PC-3 (cell line): ENCODE data around the gene LMBR1L. TPM values are rescaled to one million over a fixed set of nuclear protein-coding genes. Genes with fewer than 3 reads are reported as not detected.
"Not testable (repeated sequence)": the region's sequence is repeated elsewhere in the genome, so short reads cannot be mapped to it uniquely, and the experiment has no call there.

ENCODE experiments used
- ATAC-seq: fragments of 200-7000 bp; cut with Tn5 transposase; 2 replicates; pipeline ENCODE4 v1.9.1; 2020; ENCODE audit warnings: mild to moderate bottlenecking, moderate library complexity
- BruUV-seq: library from RNA; stranded (reverse); fragments of 400-500 nt; replicated peaks from 2 replicates; lab custom pipeline; 2021; lab: Mats Ljungman, UMichigan
- CTCF ChIA-PET: fragments of 300-600 bp; sonication (Branson Sonifier 250); formaldehyde crosslinking; loops from one replicate; lab custom pipeline; 2022; ENCODE audit warnings: antibody characterized with exemption; lab: Charles Lee
- POLR2A ChIA-PET: fragments of 300-600 bp; sonication (Branson Sonifier 250); formaldehyde crosslinking; loops from one replicate; lab custom pipeline; 2022; ENCODE audit warnings: antibody characterized with exemption; ENCODE audit not compliant: unreplicated experiment; lab: Charles Lee
- DNase-seq: peaks from one replicate; pipeline ENCODE4 v3.0.0-alpha.2; 2015
- H2AFZ ChIP-seq: fragments of 300-600 bp; sonication (generic); 2 replicates; pipeline ENCODE4 v1.6.0; 2016; ENCODE audit warnings: antibody characterized with exemption, low read length
- H3F3A ChIP-seq: fragments of 300-600 bp; sonication (generic); one replicate; pipeline ENCODE4 v1.6.0; 2017; ENCODE audit warnings: antibody characterized with exemption, low read length, control low read depth, mild to moderate bottlenecking; ENCODE audit not compliant: unreplicated experiment
- H3K27ac ChIP-seq: fragments of 300-600 bp; sonication (generic); 2 replicates; pipeline ENCODE4 v1.5.1; 2016; ENCODE audit warnings: mild to moderate bottlenecking, low read length
- H3K27me3 ChIP-seq: fragments of 300-600 bp; sonication (generic); 2 replicates; pipeline ENCODE4 v1.6.1; 2016; ENCODE audit warnings: low read length, mixed read lengths
- H3K36me3 ChIP-seq: fragments of 300-600 bp; sonication (generic); 2 replicates; pipeline ENCODE4 v1.6.1; 2016; ENCODE audit warnings: low read depth, mixed run types, low read length, mixed read lengths
- H3K4me1 ChIP-seq: fragments of 300-600 bp; sonication (generic); 2 replicates; pipeline ENCODE4 v1.5.1; 2016; ENCODE audit warnings: low read length; ENCODE audit not compliant: insufficient read depth
- H3K4me2 ChIP-seq: fragments of 300-600 bp; sonication (generic); 2 replicates; pipeline ENCODE4 v1.6.0; 2016; ENCODE audit warnings: low read length
- H3K4me3 ChIP-seq: fragments of 300-600 bp; sonication (generic); 2 replicates; pipeline ENCODE4 v1.5.1; 2016; ENCODE audit warnings: mild to moderate bottlenecking, low read length, mixed read lengths
- H3K79me2 ChIP-seq: fragments of 300-600 bp; sonication (generic); 2 replicates; pipeline ENCODE4 v1.6.1; 2017; ENCODE audit warnings: low read length, mixed read lengths
- H3K9ac ChIP-seq: fragments of 300-600 bp; sonication (generic); 2 replicates; pipeline ENCODE4 v1.6.0; 2016; ENCODE audit warnings: mild to moderate bottlenecking, low read length
- H3K9me2 ChIP-seq: fragments of 300-600 bp; sonication (generic); replicated peaks from 2 replicates; pipeline ENCODE4 v1.6.1; 2016; ENCODE audit warnings: mixed run types, low read length, mixed read lengths
- H3K9me3 ChIP-seq: fragments of 300-600 bp; sonication (generic); 2 replicates; pipeline ENCODE4 v1.6.1; 2016; ENCODE audit warnings: low read length, mixed read lengths
- H4K20me1 ChIP-seq: fragments of 300-600 bp; sonication (generic); 2 replicates; pipeline ENCODE4 v1.6.1; 2016; ENCODE audit warnings: low read length, mixed read lengths
- CTCF ChIP-seq: fragments of 300-600 bp; sonication (generic); conservative IDR thresholded peaks from 2 replicates; pipeline ENCODE4 v1.5.1; 2017; ENCODE audit warnings: antibody characterized with exemption, low read depth, mild to moderate bottlenecking, low read length
- EZH2 ChIP-seq: fragments of 300-600 bp; sonication (generic); IDR thresholded peaks from one replicate; pipeline ENCODE4 v1.6.1; 2017; ENCODE audit warnings: antibody characterized with exemption, mild to moderate bottlenecking, low read length; ENCODE audit not compliant: unreplicated experiment
- EZH2phosphoT487 ChIP-seq: fragments of 300-600 bp; sonication (generic); IDR thresholded peaks from 2 replicates; pipeline ENCODE4 v1.6.1; 2018; ENCODE audit warnings: mild to moderate bottlenecking, antibody characterized with exemption, low read length, borderline replicate concordance
- intact Hi-C: fragments of 100-400 bp; cut with micrococcal nuclease; formaldehyde crosslinking; loops from 2 replicates; pipeline ENCODE4 v1.9.0; 2023
- total RNA-seq: library from RNA; depleted of rRNA; stranded (reverse); fragments of >200 nt; gene quantifications from 2 replicates; pipeline ENCODE4 v1.2.3, GENCODE V29; 2014

Gene LMBR1L
- total RNA-seq, 1 experiment from 2014 or later: 17.1 TPM

GRCh38 chr12:49137476-49137875 lies 26.8 kb upstream of the LMBR1L start:
- no peaks in the 10 kb centered on the region for H3K27me3 ChIP-seq
- ATAC-seq: no peak
- H3K36me3 ChIP-seq: no peaks in the 10 kb centered on the region
- H3K9me2 ChIP-seq: no peaks in the 10 kb centered on the region
- POLR2A ChIA-PET: no interaction called here
- TF ChIP-seq EZH2phosphoT487: no peak
- TF ChIP-seq CTCF: no peak
- no peak for TF ChIP-seq EZH2
- no peak overlapping the region for H3K4me2 ChIP-seq
- no TSS peak for BruUV-seq
- intact Hi-C loops: no loop called here
- H3K27ac ChIP-seq: no peak overlapping the region
- H3K9ac ChIP-seq: no peak overlapping the region
- H2AFZ ChIP-seq: no peak overlapping the region
- DNase-seq: no peak
- peaks cover 14% of the 10 kb centered on the region for H3K79me2 ChIP-seq
- no peaks in the 10 kb centered on the region for H4K20me1 ChIP-seq
- no peak overlapping the region for H3K4me3 ChIP-seq
- H3F3A ChIP-seq: no peaks in the 10 kb centered on the region
- CTCF ChIA-PET: no interaction called here
- no peaks in the 10 kb centered on the region for H3K9me3 ChIP-seq
- peaks cover 8% of the 10 kb centered on the region for H3K4me1 ChIP-seq

GRCh38 chr12:49136997-49137396 lies 26.4 kb upstream of the LMBR1L start:
- H3K9me3 ChIP-seq, H3F3A ChIP-seq, ATAC-seq, H2AFZ ChIP-seq, H3K27ac ChIP-seq, H3K9ac ChIP-seq, H4K20me1 ChIP-seq, H3K4me3 ChIP-seq, H3K9me2 ChIP-seq, H3K36me3 ChIP-seq, DNase-seq, POLR2A ChIA-PET, BruUV-seq, H3K27me3 ChIP-seq, intact Hi-C loops, CTCF ChIA-PET, H3K4me2 ChIP-seq: not testable (repeated sequence)
- peaks cover 19% of the 10 kb centered on the region for H3K79me2 ChIP-seq
- H3K4me1 ChIP-seq: peaks cover 13% of the 10 kb centered on the region

GRCh38 chr12:49133590-49133989 lies 22.9 kb upstream of the LMBR1L start:
- intact Hi-C loops: no loop called here
- H3K9me3 ChIP-seq: no peaks in the 10 kb centered on the region
- DNase-seq (no peak), ATAC-seq (no peak)
- peak overlapping the region; percentile 97; the same call in 1 of the 2 replicates for H3K4me2 ChIP-seq
- H3F3A ChIP-seq: peaks cover 4% of the 10 kb centered on the region
- BruUV-seq: no TSS peak
- H4K20me1 ChIP-seq: peaks cover 15% of the 10 kb centered on the region
- H3K9me2 ChIP-seq: no peaks in the 10 kb centered on the region
- H3K4me3 ChIP-seq: no peak overlapping the region
- TF ChIP-seq EZH2: no peak
- no peak for TF ChIP-seq EZH2phosphoT487
- no peak for TF ChIP-seq CTCF
- H3K4me1 ChIP-seq: peaks cover 31% of the 10 kb centered on the region
- no peak overlapping the region for H3K9ac ChIP-seq
- H3K27ac ChIP-seq: no peak overlapping the region
- no peak overlapping the region for H2AFZ ChIP-seq
- H3K36me3 ChIP-seq: peaks cover 21% of the 10 kb centered on the region
- ChIA-PET POLR2A (no interaction called here), CTCF (no interaction called here)
- peaks cover 50% of the 10 kb centered on the region for H3K79me2 ChIP-seq
- no peaks in the 10 kb centered on the region for H3K27me3 ChIP-seq
